Thymus (tissue), 11 donors: Measurements from ENCODE around the gene MAN2B2. TPM values are rescaled to one million over a fixed set of nuclear protein-coding genes. Genes with fewer than 3 reads are reported as not detected.

Experiments
- DNase-seq, 9 donors: peaks; one replicate each; pipeline ENCODE4 v3.0.0-alpha.2; 2013; ENCODE audit warnings: low spot score in 9 of 9, low read depth in 6 of 9, missing footprints in 1 of 9
- H3K27ac ChIP-seq, 2 donors: one replicate each; pipeline ENCODE4 v1.5.1; 2013; ENCODE audit warnings: control low read depth in 1 of 2, low read depth in 1 of 2, low read length in 1 of 2, mild to moderate bottlenecking in 1 of 2, moderate library complexity in 1 of 2
- H3K27me3 ChIP-seq, 2 donors: one replicate each; pipeline ENCODE4 v1.5.1; 2013; ENCODE audit warnings: low read length in 1 of 2; ENCODE audit not compliant: control insufficient read depth in 2 of 2, insufficient read depth in 1 of 2
- H3K36me3 ChIP-seq, 2 donors: one replicate each; pipeline ENCODE4 v1.5.1; 2013; ENCODE audit warnings: low read length in 1 of 2, mild to moderate bottlenecking in 1 of 2, moderate library complexity in 1 of 2; ENCODE audit not compliant: control insufficient read depth in 2 of 2, insufficient read depth in 2 of 2
- H3K4me1 ChIP-seq, 2 donors: one replicate each; pipeline ENCODE4 v1.5.1; 2013; ENCODE audit warnings: low read length in 2 of 2; ENCODE audit not compliant: control insufficient read depth in 2 of 2, insufficient read depth in 2 of 2
- H3K4me3 ChIP-seq, 2 donors: one replicate each; pipeline ENCODE4 v1.5.1; 2013; ENCODE audit warnings: low read length in 2 of 2, control low read depth in 1 of 2, mild to moderate bottlenecking in 1 of 2
- H3K9me3 ChIP-seq, 2 donors: one replicate each; pipeline ENCODE4 v1.5.1; 2013; ENCODE audit warnings: low read length in 1 of 2, mild to moderate bottlenecking in 1 of 2; ENCODE audit not compliant: control insufficient read depth in 2 of 2, insufficient read depth in 1 of 2
- WGBS: extraction: QIAGEN DNeasy Blood & Tissue Kit; methylation state at CpG from one replicate; pipeline ENCODE4 v1.1.7; 2013; 5-methylcytosine and 5-hydroxymethylcytosine counted together
- polyA plus RNA-seq: library from polyadenylated mRNA; stranded (reverse); fragments of 200-250 nt; gene quantifications from one replicate; pipeline ENCODE4 v1.2.3, GENCODE V29; 2013
- total RNA-seq: library from RNA; stranded (reverse); fragments of 120-200 nt; gene quantifications from one replicate; pipeline ENCODE4 v1.2.4, GENCODE V29; 2013
- donor health status: healthy.

MAN2B2 gene
- total and polyA plus RNA-seq, 2 donors = 6.7 to 14.3 TPM

- Histone ChIP-seq H3K4me1 (no peaks in the 10 kb centered on the region), H3K27ac (no peak overlapping the region), H3K36me3 (no peaks in the 10 kb centered on the region), H3K27me3 (peaks cover 0 to 2% of the 10 kb centered on the region in 2 donors), H3K4me3 (no peak overlapping the region), H3K9me3 (no peaks in the 10 kb centered on the region)
- no peak for DNase-seq
- 86% methylated on average over 13 of the region's 13 CpGs for WGBS
These were observed 35.8 kb upstream of the MAN2B2 start for GRCh38 chr4:6539009-6539764.

GRCh38 chr4:6540879-6541278, 34.1 kb upstream of the MAN2B2 start:
- Histone ChIP-seq H3K36me3 (no peaks in the 10 kb centered on the region), H3K4me1 (no peaks in the 10 kb centered on the region), H3K27ac (no peak overlapping the region), H3K9me3 (no peaks in the 10 kb centered on the region), H3K27me3 (peaks cover 0 to 2% of the 10 kb centered on the region in 2 donors), H3K4me3 (no peak overlapping the region)
- DNase-seq = no peak

- Histone ChIP-seq H3K27ac (no peak overlapping the region), H3K36me3 (no peaks in the 10 kb centered on the region), H3K27me3 (peaks cover 0 to 2% of the 10 kb centered on the region in 2 donors), H3K4me3 (no peak overlapping the region), H3K4me1 (no peaks in the 10 kb centered on the region), H3K9me3 (no peaks in the 10 kb centered on the region)
- no peak for DNase-seq
- 72% methylated on average over 6 of the region's 6 CpGs for whole genome bisulfite sequencing
These were observed 33.2 kb upstream of the MAN2B2 start for GRCh38 chr4:6541789-6542188.

GRCh38 chr4:6542951-6543350, 32.0 kb upstream of the MAN2B2 start:
- DNase-seq = no peak
- no peaks in the 10 kb centered on the region for H3K9me3 ChIP-seq
- no peak overlapping the region for H3K4me3 ChIP-seq
- no peak overlapping the region for H3K27ac ChIP-seq
- H3K27me3 ChIP-seq = peaks cover 0 to 2% of the 10 kb centered on the region in 2 donors
- 82% methylated on average over 12 of the region's 12 CpGs for WGBS
- no peaks in the 10 kb centered on the region for H3K36me3 ChIP-seq
- no peaks in the 10 kb centered on the region for H3K4me1 ChIP-seq

GRCh38 chr4:6546091-6546490, 28.9 kb upstream of the MAN2B2 start:
- Histone ChIP-seq H3K27ac (no peak overlapping the region), H3K9me3 (no peaks in the 10 kb centered on the region), H3K4me1 (no peaks in the 10 kb centered on the region), H3K27me3 (peaks cover 0 to 5% of the 10 kb centered on the region in 2 donors), H3K36me3 (no peaks in the 10 kb centered on the region), H3K4me3 (no peak overlapping the region)
- WGBS = 83% methylated on average over 4 of the region's 4 CpGs
- DNase-seq = no peak

- peaks cover 0 to 5% of the 10 kb centered on the region in 2 donors for H3K27me3 ChIP-seq
These were observed 28.1 kb upstream of the MAN2B2 start for GRCh38 chr4:6546681-6547447.

GRCh38 chr4:6548201-6548881, 26.6 kb upstream of the MAN2B2 start:
- Histone ChIP-seq H3K4me1 (no peaks in the 10 kb centered on the region), H3K36me3 (no peaks in the 10 kb centered on the region), H3K27ac (no peak overlapping the region), H3K27me3 (peaks cover 0 to 5% of the 10 kb centered on the region in 2 donors), H3K9me3 (peaks cover 0 to 4% of the 10 kb centered on the region in 2 donors), H3K4me3 (no peak overlapping the region)
- WGBS = 76% methylated on average over 8 of the region's 8 CpGs
- DNase-seq = no peak

More at GRCh38 chr4:6546681-6547447, 28.1 kb upstream of the MAN2B2 start:
- peak; percentile 32 to 84 (median 58) for DNase-seq
- Histone ChIP-seq H3K36me3 (no peaks in the 10 kb centered on the region), H3K27ac (no peak overlapping the region), H3K9me3 (peaks cover 0 to 4% of the 10 kb centered on the region in 2 donors), H3K4me1 (no peaks in the 10 kb centered on the region), H3K4me3 (no peak overlapping the region)
- 32% methylated on average over 19 of the region's 19 CpGs for WGBS

- Histone ChIP-seq H3K36me3 (no peaks in the 10 kb centered on the region), H3K27me3 (peaks cover 0 to 5% of the 10 kb centered on the region in 2 donors), H3K27ac (no peak overlapping the region), H3K4me1 (no peaks in the 10 kb centered on the region), H3K4me3 (no peak overlapping the region), H3K9me3 (peaks cover 0 to 4% of the 10 kb centered on the region in 2 donors)
- 74% methylated on average over 4 of the region's 4 CpGs for WGBS
- no peak for DNase-seq
These were observed 26.1 kb upstream of the MAN2B2 start for GRCh38 chr4:6548882-6549230.

- no peak for DNase-seq
- Histone ChIP-seq H3K4me1 (no peaks in the 10 kb centered on the region), H3K27me3 (peaks cover 0 to 5% of the 10 kb centered on the region in 2 donors), H3K36me3 (no peaks in the 10 kb centered on the region), H3K9me3 (peaks cover 0 to 4% of the 10 kb centered on the region in 2 donors), H3K4me3 (no peak overlapping the region), H3K27ac (no peak overlapping the region)
- 40% methylated on average over 7 of the region's 7 CpGs for WGBS
These were observed 25.5 kb upstream of the MAN2B2 start for GRCh38 chr4:6549445-6549844.
